GM12878 (cell line): ENCODE measurements around the gene EDEM2. TPM values are rescaled to one million over a fixed set of nuclear protein-coding genes. Genes with fewer than 3 reads are reported as not detected.

Experiments used
- ATAC-seq: fragments of 200-7000 bp; cut with Tn5 transposase; 3 replicates; pipeline ENCODE4 v1.9.1; 2020; ENCODE audit warnings: mild to moderate bottlenecking, moderate library complexity
- BruUV-seq: library from RNA; stranded (reverse); fragments of 400-500 nt; replicated peaks from 2 replicates; lab custom pipeline; 2021; lab: Mats Ljungman, UMichigan
- CTCF ChIA-PET: fragments of 300-600 bp; sonication (Branson Sonifier 250); formaldehyde crosslinking; extraction: SDS; loops from one replicate; lab custom pipeline; 2021; ENCODE audit warnings: inconsistent platforms; lab: Yijun Ruan, JAX
- POLR2A ChIA-PET: fragments of 350-600 bp; formaldehyde crosslinking; extraction: SDS; loops from one replicate; lab custom pipeline; 2021; ENCODE audit warnings: inconsistent platforms; lab: Charles Lee
- RAD21 ChIA-PET: fragments of 300-600 bp; sonication (Branson Sonifier 250); formaldehyde crosslinking; loops from one replicate; lab custom pipeline; 2023; ENCODE audit warnings: antibody characterized with exemption; ENCODE audit not compliant: unreplicated experiment; lab: Charles Lee
- SMC1A ChIA-PET: fragments of 300-600 bp; sonication (Branson Sonifier 250); formaldehyde crosslinking; loops from one replicate; lab custom pipeline; 2023; ENCODE audit not compliant: unreplicated experiment, uncharacterized antibody; lab: Charles Lee
- DNase-seq: peaks from one replicate; pipeline ENCODE4 v3.0.0-alpha.2; 2011; ENCODE audit warnings: low read depth, low spot score
- FAIRE-seq: peaks from 3 replicates; lab custom pipeline; 2011; peaks lifted over from hg19 to GRCh38; lab: Jason Lieb, UNC
- H2AFZ ChIP-seq: 2 replicates; pipeline ENCODE4 v1.6.0; 2011; ENCODE audit warnings: low read depth, low read length, control low read depth; ENCODE audit not compliant: control insufficient read depth
- H3K27ac ChIP-seq: 2 replicates; pipeline ENCODE4 v1.5.1; 2011; ENCODE audit warnings: control low read depth; ENCODE audit not compliant: control insufficient read depth, insufficient read depth
- H3K27me3 ChIP-seq, 2 experiments: replicated peaks in 1 of 2; 2 replicates each; pipeline versions ENCODE4 v1.6.0 to v1.6.1; 2011; ENCODE audit warnings: low read length in 1 of 2; ENCODE audit not compliant: control insufficient read depth in 2 of 2, insufficient read depth in 2 of 2
- H3K36me3 ChIP-seq, 2 experiments: 2 replicates each; pipeline ENCODE4 v1.5.1; 2011; ENCODE audit warnings: low read length in 1 of 2; ENCODE audit not compliant: control insufficient read depth in 2 of 2, insufficient read depth in 2 of 2
- H3K4me1 ChIP-seq: 2 replicates; pipeline ENCODE4 v1.6.1; 2011; ENCODE audit warnings: mild to moderate bottlenecking, low read length, moderate library complexity, mixed read lengths; ENCODE audit not compliant: control insufficient read depth, insufficient read depth
- H3K4me2 ChIP-seq: 2 replicates; pipeline ENCODE4 v1.6.0; 2011; ENCODE audit warnings: control low read depth; ENCODE audit not compliant: control insufficient read depth, insufficient read depth
- H3K4me3 ChIP-seq: fragments of 200-600 bp; sonication (generic); 2 replicates; pipeline ENCODE4 v1.5.1; 2016
- H3K79me2 ChIP-seq: 2 replicates; pipeline ENCODE4 v1.6.0; 2011; ENCODE audit warnings: low read length; ENCODE audit not compliant: control insufficient read depth, insufficient read depth
- H3K9ac ChIP-seq: 2 replicates; pipeline ENCODE4 v1.8.0; 2011; ENCODE audit warnings: low read length, control low read depth, mixed read lengths; ENCODE audit not compliant: control insufficient read depth, insufficient read depth
- H3K9me3 ChIP-seq: replicated peaks from 3 replicates; pipeline ENCODE4 v1.5.1; 2011; ENCODE audit warnings: mild to moderate bottlenecking, low read length; ENCODE audit not compliant: control insufficient read depth, insufficient read depth
- H4K20me1 ChIP-seq: 2 replicates; pipeline ENCODE4 v1.6.0; 2011; ENCODE audit not compliant: control insufficient read depth, insufficient read depth
- BHLHE40 ChIP-seq, 2 experiments: fragments of 450-650 bp in 1 of 2; IDR thresholded peaks; 2 replicates each; pipeline ENCODE4 v1.6.1; 2011 to 2017; ENCODE audit warnings: low read depth in 2 of 2, borderline replicate concordance in 1 of 2, improper control_type of control experiment in 1 of 2, low read length in 1 of 2, mild to moderate bottlenecking in 1 of 2
- CHD1 ChIP-seq: IDR thresholded peaks from 2 replicates; pipeline ENCODE4 v1.6.1; 2012; ENCODE audit warnings: low read depth, low read length, improper control_type of control experiment
- CREB1 ChIP-seq: IDR thresholded peaks from 2 replicates; pipeline ENCODE4 v1.6.1; 2012; ENCODE audit warnings: low read depth, mild to moderate bottlenecking, inconsistent platforms
- ELK1 ChIP-seq: IDR thresholded peaks from 2 replicates; pipeline ENCODE4 v1.6.1; 2012; ENCODE audit warnings: low read depth, low read length, improper control_type of control experiment
- EP300 ChIP-seq, 2 experiments: fragments of 150-350 bp in 1 of 2; IDR thresholded peaks; 2 replicates each; pipeline ENCODE4 v1.6.1; 2011 to 2012; ENCODE audit warnings: low read depth in 2 of 2, low read length in 2 of 2, borderline replicate concordance in 1 of 2, improper control_type of control experiment in 1 of 2, inconsistent platforms in 1 of 2; ENCODE audit not compliant: control insufficient read depth in 1 of 2
- ESRRA ChIP-seq: IDR thresholded peaks from 2 replicates; pipeline ENCODE4 v1.6.1; 2012; ENCODE audit warnings: mild to moderate bottlenecking, low read length, improper control_type of control experiment
- MTA2 ChIP-seq: fragments of 450-650 bp; IDR thresholded peaks from 2 replicates; pipeline ENCODE4 v1.6.1; 2016; ENCODE audit warnings: low read depth, mild to moderate bottlenecking, moderate library complexity
- MYC ChIP-seq: IDR thresholded peaks from 2 replicates; pipeline ENCODE4 v1.6.1; 2011; ENCODE audit warnings: mild to moderate bottlenecking, low read length, moderate library complexity, inconsistent platforms; ENCODE audit not compliant: insufficient read depth, insufficient replicate concordance, insufficient read length, severe bottlenecking
- NFXL1 ChIP-seq: fragments of 450-650 bp; IDR thresholded peaks from 2 replicates; pipeline ENCODE4 v1.6.1; 2017; ENCODE audit warnings: antibody characterized with exemption, mild to moderate bottlenecking, borderline replicate concordance
- NR2C2 ChIP-seq: IDR thresholded peaks from 2 replicates; pipeline ENCODE4 v1.6.1; 2011; ENCODE audit warnings: borderline replicate concordance, low read depth; ENCODE audit not compliant: control insufficient read depth, insufficient read length
- POU2F2 ChIP-seq: IDR thresholded peaks from 3 replicates; pipeline ENCODE4 v1.6.1; 2011; ENCODE audit warnings: low read depth, mild to moderate bottlenecking, low read length, borderline replicate concordance
- RELA ChIP-seq: fragments of 450-650 bp; IDR thresholded peaks from 2 replicates; pipeline ENCODE4 v1.8.0; 2014; ENCODE audit warnings: borderline replicate concordance; ENCODE audit not compliant: partially characterized antibody
- RUNX3 ChIP-seq: IDR thresholded peaks from 2 replicates; pipeline ENCODE4 v1.6.1; 2012; ENCODE audit warnings: low read length, inconsistent platforms
- SPI1 ChIP-seq: IDR thresholded peaks from 2 replicates; pipeline ENCODE4 v1.6.1; 2011; ENCODE audit warnings: low read depth, mild to moderate bottlenecking, low read length, moderate library complexity, borderline replicate concordance; ENCODE audit not compliant: insufficient read depth
- ZBTB11 ChIP-seq: fragments of 450-650 bp; formaldehyde crosslinking; IDR thresholded peaks from 2 replicates; pipeline ENCODE4 v1.5.0; 2022; ENCODE audit warnings: mild to moderate bottlenecking, missing genetic modification characterization
- WGBS: methylation state at CpG from one replicate; pipeline ENCODE4 v1.1.6; 2016; ENCODE audit warnings: low lambda C conversion rate; ENCODE audit not compliant: insufficient replicate concordance, insufficient coverage; ENCODE audit errors: missing lambda C conversion rate; 5-methylcytosine and 5-hydroxymethylcytosine counted together
- in situ Hi-C: fragments of 300-500 bp; cut with MboI; formaldehyde crosslinking; loops from 9 replicates; pipeline ENCODE4 v1.14.3; 2018; ENCODE audit warnings: mixed read lengths
- intact Hi-C: fragments of 100-400 bp; cut with micrococcal nuclease; formaldehyde crosslinking; loops from one replicate; pipeline ENCODE4 v1.14.2; 2022; ENCODE audit not compliant: unreplicated experiment
- polyA plus RNA-seq, 11 experiments: library from polyadenylated mRNA; depleted of rRNA in 4 of 11; unstranded in 6 of 11; stranded (reverse) in 5 of 11; fragments of >200 nt; fragmentation: Nextera tagmentation in 4 of 11; fragmentation: Illumina TruSeq in 1 of 11; extraction: Ambion mirVana in 4 of 11; extraction: Trizol in 1 of 11; gene quantifications; 1 replicate in 1 of 11; 2 replicates in 10 of 11; pipeline versions ENCODE4 v1.2.1 to v1.2.3, GENCODE V29; 2011 to 2016; ENCODE audit warnings: inconsistent platforms in 2 of 11, missing spikeins in 2 of 11, low read depth in 1 of 11
- total RNA-seq, 4 experiments: library from RNA; depleted of rRNA in 3 of 4; stranded (reverse); fragments of >200 nt in 3 of 4; fragmentation: Illumina TruSeq in 1 of 4; extraction: Trizol in 1 of 4; gene quantifications; 2 replicates each; pipeline versions ENCODE4 v1.2.1 to v1.2.3, GENCODE V29; 2013 to 2021

The EDEM2 gene
- total and polyA plus RNA-seq, 10 of the 15 experiments (the other 5 are each of a cell fraction or from before 2014, with no cell fraction given): 9.9 to 24.8 (median 14.8) TPM

- TF ChIP-seq CHD1 (no peak), NFXL1 (no peak), MTA2 (no peak), ZBTB11 (CRISPR knock-in tag) (no peak), SPI1 (no peak), NR2C2 (no peak), ELK1 (no peak), BHLHE40 (IDR thresholded peaks at IDR 0.05; ENCODE audit: borderline replicate concordance in 1 of 2, low read depth in 2 of 2, low read length in 1 of 2) (no peak), POU2F2 (no peak), MYC (no peak), ESRRA (no peak), RUNX3 (no peak), EP300 (IDR thresholded peaks at IDR 0.05; ENCODE audit: borderline replicate concordance in 1 of 2, control insufficient read depth in 1 of 2, low read depth in 2 of 2, low read length in 2 of 2) (no peak), CREB1 (no peak), RELA (no peak)
- in situ Hi-C loops: no loop called here
- ChIA-PET RAD21 (interaction anchor here (0.9 kb wide), 1 partner anchor 10 kb away, joined by 3 read pairs; no protein-coding TSS in a partner anchor), CTCF (interaction anchor here (0.6 to 2.0 kb wide), 4 partner anchors 9 to 820 kb away, joined by 3 to 12 read pairs (median 4); no protein-coding TSS in a partner anchor), POLR2A (interaction anchor here (0.6 kb wide), 1 partner anchor 21 kb away, joined by 3 read pairs; no protein-coding TSS in a partner anchor), SMC1A (interaction anchor here (1.1 kb wide), 2 partner anchors 32 to 207 kb away, joined by 3 to 4 read pairs; no protein-coding TSS in a partner anchor)
- WGBS: 53% methylated on average over 5 of the region's 5 CpGs
- Histone ChIP-seq H3K9me3 (no peaks in the 10 kb centered on the region), H3K27me3 (no peaks in the 10 kb centered on the region), H4K20me1 (no peaks in the 10 kb centered on the region), H3K36me3 (peaks cover 0 to 8% of the 10 kb centered on the region in 2 experiments; a peak in 1 of 4 replicates), H3K79me2 (peaks cover 68% of the 10 kb centered on the region), H2AFZ (no peak overlapping the region), H3K9ac (no peak overlapping the region), H3K4me3 (no peak overlapping the region), H3K27ac (no peak overlapping the region), H3K4me2 (no peak overlapping the region; the same call in 1 of the 2 replicates), H3K4me1 (peaks cover 10% of the 10 kb centered on the region)
- DNase-seq (no peak), FAIRE-seq (peak; percentile 66), ATAC-seq (no peak)
- BruUV-seq: no TSS peak
- intact Hi-C loops: no loop called here
Observed at GRCh38 chr20:35087791-35088190, 59.3 kb downstream of the EDEM2 start.
